EL (cell line): ENCODE data around the gene CARS2.
"Not testable (repeated sequence)": the region's sequence is repeated elsewhere in the genome, so short reads cannot be mapped to it uniquely, and the experiment has no call there.

Source experiments
- DNase-seq: peaks from one replicate; pipeline ENCODE4 v3.0.0-alpha.2; 2016

Gene CARS2

GRCh38 chr13:110635405-110636002 is 70.4 kb downstream of the CARS2 start:
- no peak for DNase-seq

- peak; percentile 90 for DNase-seq
Observed at GRCh38 chr13:110634558-110634957, 71.4 kb downstream of the CARS2 start.

GRCh38 chr13:110633776-110634175 is 72.1 kb downstream of the CARS2 start:
- DNase-seq, result no peak

GRCh38 chr13:110632255-110632654 is 73.7 kb downstream of the CARS2 start:
- DNase-seq, result not testable (repeated sequence)

DNA sequence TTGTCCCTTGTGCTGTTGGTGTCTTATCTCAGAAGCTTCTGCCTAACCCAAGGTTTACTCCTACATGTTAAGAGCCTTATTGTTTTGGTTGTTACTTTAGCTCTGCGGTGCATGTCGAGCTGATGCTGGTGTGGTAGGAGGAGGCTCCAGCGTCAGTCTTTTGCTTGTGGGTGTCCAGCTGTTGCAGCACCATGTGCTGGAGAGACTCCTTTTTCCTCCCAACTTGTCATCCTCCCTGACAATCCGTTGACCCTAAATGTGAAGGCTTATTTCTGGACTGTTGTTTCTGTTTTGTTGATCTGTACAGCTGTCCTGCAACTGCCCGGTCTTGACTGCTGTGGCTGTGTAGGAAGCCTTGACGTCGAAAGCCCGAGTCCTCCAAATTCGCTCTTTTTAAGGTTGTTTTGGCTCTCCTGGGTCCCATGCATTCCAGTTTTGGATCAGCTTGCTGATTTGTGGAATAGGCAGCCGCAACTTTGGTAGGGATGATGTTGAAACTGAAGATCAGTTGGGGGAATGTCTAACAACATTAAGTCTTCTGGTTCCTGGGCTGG is 75.3 kb downstream of the CARS2 start:
- no peak for DNase-seq

DNA sequence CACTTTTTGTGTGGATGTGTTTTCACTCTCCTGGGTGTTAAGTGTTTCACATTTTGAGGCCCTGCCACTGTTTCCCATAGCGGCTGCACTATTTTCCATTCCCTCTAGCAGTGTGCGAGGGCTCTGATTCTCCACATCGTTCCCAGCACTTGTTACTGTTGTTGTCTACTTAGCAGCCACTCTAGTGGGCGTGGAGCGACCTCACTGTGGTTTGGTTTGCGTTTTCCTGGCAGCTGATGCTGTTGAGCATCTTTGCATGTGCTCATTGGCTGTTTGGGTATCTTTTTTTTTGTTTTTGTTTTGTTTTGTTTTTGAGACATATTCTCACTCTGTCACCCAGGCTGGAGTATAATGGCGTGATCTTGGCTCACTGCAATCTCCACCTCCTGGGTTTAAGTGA is 76.2 kb downstream of the CARS2 start:
- DNase-seq, result no peak

GRCh38 chr13:110628952-110629701 is 76.8 kb downstream of the CARS2 start:
- no peak for DNase-seq

GRCh38 chr13:110628477-110628793 is 77.5 kb downstream of the CARS2 start:
- DNase-seq, result no peak

GRCh38 chr13:110627761-110628476 is 78.0 kb downstream of the CARS2 start:
- DNase-seq, result no peak

GRCh38 chr13:110627351-110627750 is 78.6 kb downstream of the CARS2 start:
- no peak for DNase-seq

GRCh38 chr13:110626521-110626920 is 79.4 kb downstream of the CARS2 start:
- DNase-seq, result no peak

GRCh38 chr13:110625771-110626321 is 80.1 kb downstream of the CARS2 start:
- no peak for DNase-seq

DNA sequence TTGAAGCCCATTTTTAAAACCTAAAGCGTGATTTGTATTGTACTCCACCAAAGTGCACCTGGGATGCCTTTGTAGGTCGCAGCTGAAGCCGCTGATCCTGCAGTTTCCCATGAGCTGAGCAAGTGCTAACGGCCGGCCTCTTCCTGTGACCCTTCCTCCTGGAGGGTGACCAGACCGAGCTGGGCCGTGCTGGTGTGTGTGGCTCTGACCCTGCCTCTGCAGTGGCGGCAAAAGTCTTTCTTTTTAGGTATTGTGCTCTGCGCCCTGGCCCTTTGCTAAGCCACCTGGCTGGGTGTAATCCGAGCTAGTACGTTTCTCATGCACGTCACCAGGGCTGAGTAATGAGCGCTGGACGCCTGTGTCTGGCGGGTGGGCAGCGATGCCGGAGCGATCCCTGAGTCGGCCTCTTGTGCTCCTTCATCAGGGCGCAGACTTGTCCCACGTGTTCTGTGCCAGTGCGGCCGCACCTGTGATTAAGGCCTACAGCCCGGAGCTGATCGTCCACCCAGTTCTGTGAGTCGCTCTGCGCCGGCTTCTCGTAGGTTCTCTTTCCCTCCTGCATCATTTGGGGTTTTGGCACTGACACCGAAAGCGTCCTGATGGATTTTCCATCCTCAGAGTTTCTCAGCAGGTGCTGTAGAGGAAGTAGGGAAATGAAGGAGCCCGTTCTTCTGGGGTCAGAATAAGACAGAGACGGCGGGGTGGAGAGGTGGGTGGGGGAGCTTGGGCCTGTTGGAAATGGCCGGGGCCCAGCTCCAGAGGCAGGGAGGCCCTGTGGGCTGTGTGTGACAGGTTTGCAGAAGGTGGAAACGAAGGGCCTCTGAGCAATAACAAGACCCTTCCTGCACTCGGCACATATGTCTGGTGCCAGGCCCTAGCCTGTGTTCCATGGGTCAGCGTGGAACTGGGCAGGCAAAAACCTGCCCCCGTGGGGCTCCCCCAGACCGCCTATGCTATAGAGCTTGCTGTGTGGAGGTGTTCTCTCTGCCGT is 80.9 kb downstream of the CARS2 start:
- no peak for DNase-seq

GRCh38 chr13:110620596-110620995 is 85.3 kb downstream of the CARS2 start:
- DNase-seq, result no peak

GRCh38 chr13:110618780-110619179 is 87.1 kb downstream of the CARS2 start:
- DNase-seq, result no peak

- no peak for DNase-seq
Observed at GRCh38 chr13:110618167-110618566, 87.7 kb downstream of the CARS2 start.

- peak; percentile 40 for DNase-seq
Observed at GRCh38 chr13:110617321-110618072, 88.4 kb downstream of the CARS2 start.

GRCh38 chr13:110616103-110617101 is 89.5 kb downstream of the CARS2 start:
- DNase-seq, result peak; percentile 54

- peak; percentile 96 for DNase-seq
Observed at GRCh38 chr13:110615322-110616102, 90.4 kb downstream of the CARS2 start, which contains the start of gene NAXD. TSS of gene NAXD (plus strand) at chr13:110615545. CDS start at chr13:110615602, 57 bp downstream.
